SW480 (cell line): ENCODE measurements around the gene MGAT5.

Source experiments
- DNase-seq: peaks from one replicate; pipeline ENCODE4 v3.0.0-alpha.2; 2016; ENCODE audit warnings: low spot score

The MGAT5 gene

DNA sequence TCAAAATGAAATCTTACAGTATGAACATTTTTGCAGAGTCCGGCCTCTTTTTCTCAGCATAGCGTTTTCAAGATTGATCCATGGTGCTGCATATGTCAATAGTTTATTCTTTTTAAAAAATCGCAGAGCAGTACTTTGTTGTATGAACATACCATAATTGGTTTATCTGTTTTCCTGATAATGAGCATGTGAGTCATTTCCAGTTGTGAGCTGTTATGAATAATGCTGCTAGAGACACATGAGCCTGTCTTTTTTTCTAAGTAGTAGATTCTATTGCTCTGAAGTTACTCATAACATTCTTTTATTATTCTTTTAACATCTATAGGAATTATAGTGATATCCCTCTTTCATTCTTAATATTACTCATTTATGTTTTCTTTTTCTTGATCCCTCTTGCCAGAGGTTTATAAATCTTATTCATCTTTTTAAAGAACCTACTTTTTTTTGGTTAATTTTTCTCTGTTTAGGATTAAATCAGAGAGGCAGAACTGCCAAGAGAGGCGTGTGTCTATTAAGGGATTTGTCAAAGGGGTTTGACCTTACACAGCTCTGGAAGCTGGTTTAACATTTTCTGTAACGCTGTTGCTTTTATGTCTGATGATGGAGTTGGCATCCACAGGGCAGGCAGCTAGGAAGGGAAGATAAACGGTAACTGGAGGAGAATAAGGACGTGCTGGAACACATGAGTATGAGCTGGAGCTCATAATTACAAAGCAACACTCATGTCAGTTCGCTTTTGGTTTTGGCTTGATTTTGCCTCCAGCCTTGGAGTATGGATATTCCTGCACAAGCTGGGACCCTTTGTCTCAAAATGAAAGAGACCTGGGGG is 47.4 kb downstream of the MGAT5 start:
- peak; percentile 8 for DNase-seq

DNA sequence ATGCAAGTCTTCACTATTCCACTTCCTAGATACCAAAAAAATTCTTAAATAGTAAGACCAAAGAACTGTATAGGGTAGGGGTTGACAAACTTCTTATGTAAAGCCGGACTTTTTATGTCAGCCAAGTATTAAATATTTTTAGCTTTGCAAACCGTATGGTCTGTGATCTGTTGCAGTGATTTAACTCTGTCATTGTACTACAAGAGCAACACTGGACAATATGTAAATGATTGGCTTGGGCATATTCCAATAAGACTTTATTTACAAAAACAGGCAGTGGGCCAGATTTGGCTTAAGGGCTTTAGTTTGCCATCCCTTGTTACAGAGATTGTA is 48.0 kb downstream of the MGAT5 start:
- DNase-seq: no peak

DNA sequence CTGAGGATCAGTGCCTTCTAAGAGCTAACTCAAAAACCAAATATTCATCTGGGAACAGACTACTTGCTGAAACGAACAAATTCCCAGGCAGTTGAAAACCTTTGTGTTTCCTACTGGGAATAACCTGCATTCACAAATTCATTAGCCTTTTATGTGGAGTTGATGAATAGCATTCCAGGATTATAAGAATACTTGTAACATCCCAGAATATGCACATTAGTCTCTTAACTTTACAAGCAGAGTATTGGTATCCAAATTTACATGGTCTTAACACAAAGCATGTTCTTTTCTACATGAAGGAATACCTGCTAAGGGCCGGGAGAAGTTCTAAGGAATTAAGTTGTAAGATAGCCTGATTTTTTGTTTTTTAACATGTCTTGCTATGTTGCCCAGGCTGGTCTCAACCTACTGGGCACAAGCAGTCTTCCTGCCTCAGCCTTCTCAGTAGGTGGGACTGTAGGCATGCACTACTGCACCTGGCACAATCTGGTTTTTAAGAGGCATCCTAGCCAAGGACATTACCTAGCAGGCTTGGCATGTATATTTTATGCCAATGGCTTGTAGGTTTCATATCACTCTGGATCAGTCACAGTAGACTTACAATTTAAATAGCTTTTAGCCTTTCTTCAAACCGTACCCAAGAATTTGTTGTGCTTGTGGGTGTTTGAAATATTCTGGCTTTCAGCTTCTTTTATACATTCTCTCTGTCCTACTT is 50.7 kb downstream of the MGAT5 start:
- no peak for DNase-seq

DNA sequence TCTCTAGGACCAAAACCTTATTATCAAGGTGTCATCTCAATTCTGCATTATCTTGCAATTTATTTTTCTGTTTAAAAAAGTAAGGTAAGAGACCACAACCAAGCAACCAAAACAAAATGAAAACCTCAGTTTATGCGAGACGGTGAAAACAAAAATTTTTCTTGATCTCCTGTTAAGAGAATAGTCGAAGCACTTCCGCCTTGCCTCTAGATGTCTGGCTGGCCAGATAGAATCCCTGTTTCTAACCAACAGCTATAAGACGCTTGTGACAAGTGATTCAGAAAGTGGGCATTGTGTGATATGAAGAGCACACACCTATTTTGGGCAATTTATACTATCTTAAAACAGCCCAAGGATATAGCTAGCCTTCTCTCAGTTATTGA is 51.2 kb downstream of the MGAT5 start:
- no peak for DNase-seq

DNA sequence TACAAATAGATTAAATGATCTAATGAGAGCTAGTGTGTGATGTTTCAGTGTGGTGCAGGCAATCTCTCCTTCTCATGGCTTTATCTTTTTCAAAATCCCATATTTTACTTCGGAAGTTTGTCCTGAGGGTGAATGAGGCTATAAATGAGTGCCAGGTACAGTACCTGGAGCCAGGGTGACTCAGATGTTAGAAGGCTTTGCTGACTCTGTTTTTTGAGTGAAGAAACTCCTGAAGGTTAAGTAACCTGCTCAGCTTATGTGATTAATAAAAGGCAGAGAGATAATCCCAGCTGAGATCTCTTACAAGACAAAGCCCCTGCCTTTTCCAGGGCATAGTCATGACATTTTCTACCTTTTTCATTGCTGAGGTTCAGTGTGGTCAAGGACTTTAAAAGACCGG is 52.6 kb downstream of the MGAT5 start:
- DNase-seq: no peak

DNA sequence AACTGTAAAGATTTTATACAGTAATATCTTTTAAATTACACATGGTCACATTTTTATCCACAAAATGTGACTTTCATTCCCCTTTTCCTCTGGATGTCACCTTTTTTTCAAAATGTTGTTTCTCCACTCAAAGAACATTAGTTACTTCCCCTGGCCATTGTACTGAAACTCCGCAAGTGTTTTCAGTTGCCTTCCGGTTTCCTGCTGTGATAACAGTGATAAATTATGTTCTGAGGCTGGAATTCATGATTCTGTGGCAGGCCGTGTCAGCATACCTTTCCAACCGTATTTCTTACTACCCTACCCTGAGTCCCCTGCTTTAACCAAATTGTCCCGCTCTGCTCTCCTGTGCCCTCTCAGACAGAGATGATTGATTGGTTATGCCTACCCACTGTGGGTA is 53.5 kb downstream of the MGAT5 start:
- no peak for DNase-seq

DNA sequence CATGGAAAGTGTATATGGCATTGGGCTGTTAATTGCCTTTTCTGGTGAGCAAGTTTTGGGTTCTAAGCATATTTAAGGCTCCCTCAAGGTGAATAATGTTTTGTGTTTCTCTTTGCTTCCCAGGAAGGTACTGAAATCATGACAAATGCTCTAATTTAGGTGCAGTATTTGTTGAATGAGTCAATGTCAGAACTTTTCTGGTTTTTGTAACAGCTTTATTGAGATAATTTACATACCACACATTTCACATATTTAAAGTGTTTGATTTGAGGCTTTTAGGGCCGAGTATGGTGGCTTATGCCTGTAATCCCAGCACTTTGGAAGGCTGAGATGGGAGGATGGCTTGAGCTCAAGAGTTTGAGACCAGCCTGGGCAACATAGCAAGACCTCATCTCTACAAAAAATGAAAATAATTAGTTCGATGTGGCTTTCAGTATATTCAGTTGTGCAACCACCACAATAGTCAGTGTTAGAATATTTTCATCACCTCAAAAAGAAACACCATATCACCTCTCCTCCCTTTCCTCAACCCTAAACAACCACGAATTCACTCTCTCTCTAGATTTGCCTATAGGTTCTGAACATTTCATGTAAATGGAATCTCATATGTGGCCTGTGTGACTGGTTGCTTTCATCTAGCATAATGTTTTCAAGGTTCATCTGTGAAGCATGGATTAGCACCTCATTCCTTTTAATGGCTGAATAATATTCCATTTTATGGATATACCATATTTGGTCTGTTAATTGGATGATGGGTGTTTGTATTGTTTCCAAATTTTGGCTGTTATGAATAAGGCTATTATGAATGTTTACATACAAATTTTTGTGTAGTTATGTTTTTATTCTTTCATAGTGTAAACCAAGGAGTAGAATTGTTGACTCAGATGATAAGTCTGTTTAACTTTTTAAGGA is 54.9 kb downstream of the MGAT5 start:
- no peak for DNase-seq

DNA sequence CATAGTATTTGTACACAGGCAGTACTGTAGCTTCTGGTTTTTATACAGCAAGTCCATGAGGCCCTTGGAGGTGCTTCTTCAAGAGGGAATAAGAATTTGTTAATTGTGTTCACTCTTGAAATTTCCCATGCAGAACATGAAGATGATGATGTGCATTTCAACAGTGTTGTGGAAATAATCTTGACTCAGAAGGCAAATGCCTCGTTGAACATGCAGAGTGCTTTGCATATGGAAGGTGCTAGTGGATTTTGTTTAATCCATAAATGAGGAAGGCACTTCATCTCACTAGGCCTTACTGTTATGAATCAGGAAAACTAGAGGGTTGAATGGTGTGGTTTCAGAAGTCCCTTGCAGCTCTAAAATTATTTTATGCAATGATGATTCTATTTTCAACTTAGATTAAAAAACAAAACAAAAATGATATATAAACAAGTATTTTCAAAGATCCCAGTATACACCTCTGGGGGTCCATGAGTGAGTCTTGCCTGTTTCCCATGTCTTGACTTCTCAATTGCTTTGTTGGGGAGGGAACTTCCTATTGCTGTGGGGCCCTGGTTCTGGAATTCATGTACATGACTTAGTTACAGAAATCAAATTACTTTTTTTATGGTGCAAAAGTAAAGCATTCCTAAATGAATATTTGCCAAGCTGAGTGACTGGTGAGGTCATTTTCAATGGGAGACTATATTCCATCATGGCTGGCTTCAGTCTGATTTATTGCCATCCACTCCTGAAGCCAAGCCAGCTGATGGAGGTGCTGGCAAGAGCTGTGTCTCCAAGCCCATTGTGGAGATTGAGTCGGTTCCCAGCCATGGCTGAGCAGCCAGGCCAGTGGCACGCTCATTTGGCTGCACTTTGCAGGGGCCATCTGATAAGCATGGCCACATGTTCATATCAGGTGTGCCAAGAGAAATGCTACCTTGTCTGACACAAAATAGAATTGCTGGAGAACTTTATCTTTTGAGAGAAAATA is 56.5 kb downstream of the MGAT5 start:
- DNase-seq: no peak

DNA sequence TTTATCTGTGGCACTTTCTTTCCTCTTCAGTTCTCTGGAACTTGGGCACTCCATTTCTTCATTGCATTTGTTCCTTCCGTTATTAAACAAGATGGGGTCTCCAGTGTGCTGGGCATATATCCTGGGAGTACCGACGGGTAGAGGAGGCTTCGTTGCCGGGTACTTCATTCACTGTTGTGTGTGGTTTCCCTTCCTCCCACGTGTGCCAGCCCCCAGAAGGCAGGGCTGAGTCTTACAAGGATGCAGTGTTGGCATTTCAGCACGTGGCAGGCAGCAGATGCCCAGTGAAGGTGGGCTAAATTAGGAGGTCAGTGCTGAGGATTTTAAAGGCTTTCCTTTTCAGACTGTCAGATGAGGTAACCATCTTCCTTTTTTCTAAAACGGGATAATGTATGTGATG is 58.6 kb downstream of the MGAT5 start:
- no peak for DNase-seq

DNA sequence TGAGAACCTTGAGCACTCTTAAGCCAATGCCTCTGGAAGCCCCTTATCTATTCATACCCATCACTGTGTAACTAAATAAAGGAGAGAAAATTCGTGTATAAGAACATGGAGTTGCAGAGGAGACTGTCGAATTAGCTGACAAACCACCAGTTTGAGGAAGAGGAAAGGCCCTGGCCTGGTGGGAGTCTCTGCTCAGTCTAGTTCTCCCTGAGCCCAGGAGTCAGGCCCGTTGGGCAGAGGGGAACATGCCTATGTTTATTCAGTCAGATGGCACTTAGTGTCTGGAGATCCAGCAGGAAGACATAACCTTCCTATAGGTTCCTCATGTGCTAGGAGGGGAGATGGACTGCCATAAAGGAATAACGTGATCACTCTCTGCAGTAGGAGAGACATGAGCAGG is 60.3 kb downstream of the MGAT5 start:
- DNase-seq: no peak

DNA sequence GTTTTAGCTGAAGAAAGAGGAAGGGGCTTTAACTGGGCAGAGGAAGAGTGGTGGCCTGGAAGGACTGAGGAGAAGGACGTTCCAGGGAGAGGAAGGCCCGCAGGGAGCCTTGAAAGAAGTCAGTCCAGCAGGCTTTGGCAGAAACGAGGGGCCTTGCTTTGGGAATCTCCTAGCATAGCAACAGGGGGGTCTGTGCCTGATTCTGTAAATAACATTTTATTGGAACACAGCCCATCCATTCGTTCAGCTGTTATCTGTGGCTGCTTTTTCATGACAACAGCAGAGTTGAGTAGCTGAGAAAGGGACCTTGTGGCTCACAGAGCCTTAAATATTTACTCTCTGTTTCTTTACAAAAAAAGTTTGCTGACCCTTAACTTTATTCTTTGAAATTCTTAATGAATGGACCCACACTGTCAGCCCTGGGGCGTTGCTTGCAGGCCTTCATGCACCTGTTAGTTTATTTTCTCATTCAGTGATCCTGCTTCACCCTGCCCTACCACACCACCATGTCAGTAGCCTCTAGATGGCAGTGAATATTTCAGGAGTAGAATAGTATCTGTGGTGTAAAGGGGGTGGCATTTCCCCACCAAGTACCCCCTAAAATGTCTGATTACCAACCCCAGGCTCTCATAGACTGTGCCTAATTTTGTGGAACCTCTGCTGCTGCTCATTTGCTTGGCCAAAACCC is 61.0 kb downstream of the MGAT5 start:
- DNase-seq: no peak

DNA sequence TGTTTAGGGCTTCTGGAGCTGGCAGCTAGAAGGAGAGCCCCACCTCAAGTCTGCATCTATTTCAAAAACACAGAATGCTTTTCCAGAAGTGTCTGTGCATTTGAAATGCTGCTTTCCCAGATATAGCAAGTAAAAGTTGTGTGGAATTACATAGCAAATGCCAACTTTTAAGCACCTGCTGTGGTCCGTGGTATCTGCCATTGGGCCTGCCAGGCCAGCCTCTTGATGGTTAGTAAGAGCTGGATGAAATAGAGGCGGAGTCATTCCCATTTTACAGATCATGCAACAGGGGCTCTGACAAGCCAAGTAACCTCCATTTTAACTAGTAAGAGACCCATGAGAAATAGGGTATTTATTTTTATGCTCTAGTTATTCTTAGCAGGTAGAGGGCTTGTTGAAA is 61.6 kb downstream of the MGAT5 start:
- no peak for DNase-seq

DNA sequence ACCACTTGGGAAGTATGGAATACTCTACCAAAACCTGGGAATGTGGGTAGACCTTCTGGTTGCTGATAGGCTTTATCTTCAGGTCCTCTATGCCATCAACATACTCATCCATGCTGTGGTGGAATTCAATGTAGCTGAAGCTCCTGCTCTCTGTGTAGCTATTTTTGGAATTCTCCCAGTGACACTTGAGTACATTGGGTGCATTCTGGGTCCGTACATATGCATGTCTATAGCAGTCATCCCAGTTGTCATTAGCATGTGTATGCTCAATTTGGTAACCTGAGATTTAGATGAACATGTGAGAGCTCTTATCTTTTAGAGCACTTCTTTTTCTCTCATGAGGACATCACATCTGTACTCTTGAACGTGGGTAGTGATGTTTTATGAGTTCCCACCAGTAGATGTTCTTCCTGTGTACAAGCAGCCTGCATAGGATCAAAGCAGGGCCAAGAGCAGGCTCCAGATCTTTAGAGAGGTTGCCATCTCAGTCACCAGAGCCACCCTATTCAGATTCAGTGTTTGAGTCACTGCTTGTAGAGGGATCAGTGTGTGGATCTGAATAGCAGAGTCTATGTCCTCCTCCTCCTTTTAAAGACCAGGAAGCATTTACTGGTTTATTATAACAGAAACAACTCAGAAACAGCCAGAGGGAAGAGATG is 65.9 kb downstream of the MGAT5 start:
- DNase-seq: no peak

DNA sequence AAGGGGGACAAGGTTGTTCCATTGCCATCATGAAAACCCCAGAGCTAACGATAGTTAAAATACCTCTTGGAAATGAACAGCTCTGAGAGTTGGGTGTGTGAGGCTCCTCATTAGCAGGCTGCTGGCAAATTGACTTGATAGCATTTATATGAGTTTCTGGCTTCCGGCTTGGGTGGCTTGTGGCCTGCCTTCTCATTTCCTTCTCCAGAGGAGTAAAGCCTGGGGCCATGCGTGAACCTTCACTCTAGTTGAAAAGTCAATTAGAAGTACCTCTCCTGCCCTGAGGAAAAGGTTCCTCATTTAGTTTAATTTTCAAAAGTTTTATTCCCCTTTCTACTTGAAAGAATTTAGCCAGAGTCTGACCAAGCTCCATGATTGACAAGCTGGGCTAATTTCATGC is 67.1 kb downstream of the MGAT5 start:
- DNase-seq: no peak

DNA sequence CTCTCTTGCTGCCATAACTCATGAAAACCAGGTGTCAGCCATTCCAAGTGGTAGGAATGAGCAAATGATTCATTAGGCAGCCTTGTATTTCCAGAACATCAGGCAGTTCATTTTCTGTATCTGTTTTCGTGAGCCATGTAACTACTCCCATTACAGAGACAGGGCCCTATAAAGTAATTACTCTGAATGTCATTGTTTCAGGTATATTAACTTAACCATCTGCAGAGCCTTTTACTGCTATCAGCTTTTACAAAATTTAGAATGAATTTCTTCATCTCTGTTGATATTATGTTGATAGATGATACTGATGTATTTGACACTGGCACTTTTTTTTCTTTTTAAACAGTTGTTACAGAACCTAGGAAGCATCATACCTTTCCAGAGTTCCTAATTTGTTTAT is 69.9 kb downstream of the MGAT5 start:
- DNase-seq: no peak

DNA sequence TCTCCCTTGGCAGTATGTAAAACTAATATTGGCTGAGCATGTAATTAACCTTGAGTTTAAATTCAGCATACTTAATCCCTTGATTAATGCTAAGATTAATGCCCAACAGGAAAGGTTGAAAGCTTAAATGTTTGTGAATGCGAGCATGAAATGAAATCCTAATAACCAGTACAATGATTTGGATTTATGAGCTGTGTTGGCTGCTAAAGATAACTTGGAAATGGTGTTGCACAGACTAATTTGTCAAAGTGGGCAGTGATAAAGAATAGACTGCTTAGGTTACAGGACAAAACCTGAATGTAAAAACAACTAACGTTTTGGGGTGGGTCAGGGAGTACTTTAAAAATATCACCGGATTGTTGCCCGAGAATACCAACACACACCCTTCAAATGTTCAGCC is 70.6 kb downstream of the MGAT5 start:
- DNase-seq: no peak

DNA sequence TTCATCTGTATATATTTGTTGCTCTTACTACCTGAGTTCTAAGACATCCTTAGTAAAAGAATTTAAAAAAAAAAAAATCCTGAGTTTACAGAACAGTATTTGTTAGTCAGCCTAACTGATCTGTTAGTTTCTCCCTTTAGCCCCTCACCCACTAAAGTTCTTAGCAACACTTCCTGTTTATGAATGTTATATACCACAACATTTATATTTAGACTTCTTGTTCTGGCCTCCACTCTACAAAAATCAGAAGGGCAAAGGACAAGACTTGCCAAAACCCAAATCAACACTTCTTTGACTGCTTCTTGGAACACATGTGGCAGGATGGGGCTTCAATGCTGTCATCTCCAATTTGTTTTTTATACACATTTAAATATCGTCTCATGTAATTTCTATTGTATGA is 71.1 kb downstream of the MGAT5 start:
- no peak for DNase-seq

DNA sequence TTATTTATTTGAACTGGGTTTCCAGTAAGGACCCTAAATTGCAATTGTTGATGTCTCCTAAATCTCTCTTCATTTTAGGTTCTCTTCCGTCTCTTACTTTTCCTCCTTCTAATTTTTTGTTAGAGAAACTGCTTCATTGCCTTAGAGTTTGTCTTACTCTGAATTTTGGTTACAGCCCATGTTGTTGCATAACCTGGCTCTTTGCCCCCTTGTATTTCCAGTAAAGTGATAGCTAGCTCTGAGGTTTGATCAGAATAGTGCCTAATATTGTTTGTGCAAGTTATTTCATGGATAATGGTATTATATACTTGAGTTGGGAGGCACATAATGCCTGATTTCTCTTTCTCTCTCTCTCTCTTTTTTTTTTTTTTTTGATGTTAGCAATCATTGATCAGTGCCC is 71.8 kb downstream of the MGAT5 start:
- no peak for DNase-seq

DNA sequence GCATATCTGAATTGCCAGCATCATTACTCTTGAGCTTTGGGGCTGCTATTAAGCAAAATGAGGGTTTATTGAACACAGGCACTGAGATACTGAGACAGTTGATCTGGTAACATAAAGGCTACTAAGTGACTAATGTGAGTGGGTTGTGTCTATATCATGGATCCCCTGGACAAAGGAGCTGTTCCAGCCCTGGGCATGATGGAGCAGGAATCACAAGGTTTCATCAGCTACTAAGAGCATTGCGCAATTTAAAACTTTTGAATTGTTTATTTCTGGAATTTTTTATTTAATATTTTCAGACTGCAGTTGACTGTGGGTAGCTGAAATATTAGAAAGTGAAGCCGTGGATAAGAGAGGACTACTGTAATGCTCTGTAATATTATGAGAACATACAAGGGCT is 73.5 kb downstream of the MGAT5 start:
- DNase-seq: no peak

DNA sequence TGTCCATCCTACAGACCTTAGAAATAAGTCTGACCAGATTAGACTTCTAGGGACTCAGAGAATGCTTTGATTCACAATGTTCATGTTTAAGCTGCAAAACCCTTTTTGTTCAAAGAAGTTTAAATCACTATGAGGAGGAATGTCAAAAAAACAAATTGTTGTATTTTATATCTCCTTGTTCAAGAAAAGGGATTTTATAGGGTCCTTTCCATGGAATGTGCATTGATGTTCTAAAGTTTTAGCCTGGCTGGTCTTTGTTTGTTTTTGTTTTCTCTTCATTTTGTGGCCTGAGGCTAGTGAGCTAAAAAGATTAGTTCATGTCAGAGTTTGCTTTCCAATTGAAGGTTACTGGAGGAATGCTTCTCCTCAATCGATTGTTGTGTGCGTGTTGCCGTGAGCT is 77.2 kb downstream of the MGAT5 start:
- DNase-seq: no peak
